ENCODE data around the gene IRAK2.

Gene IRAK2

GRCh38 chr3:10224794-10225665 is 60.3 kb downstream of the IRAK2 start:
- peak; percentile 52 for DNase-seq (ENCODE audit: low read depth)

- DNase-seq (ENCODE audit: low read depth) = no peak
Observed at GRCh38 chr3:10226293-10226692, 61.6 kb downstream of the IRAK2 start.

DNA sequence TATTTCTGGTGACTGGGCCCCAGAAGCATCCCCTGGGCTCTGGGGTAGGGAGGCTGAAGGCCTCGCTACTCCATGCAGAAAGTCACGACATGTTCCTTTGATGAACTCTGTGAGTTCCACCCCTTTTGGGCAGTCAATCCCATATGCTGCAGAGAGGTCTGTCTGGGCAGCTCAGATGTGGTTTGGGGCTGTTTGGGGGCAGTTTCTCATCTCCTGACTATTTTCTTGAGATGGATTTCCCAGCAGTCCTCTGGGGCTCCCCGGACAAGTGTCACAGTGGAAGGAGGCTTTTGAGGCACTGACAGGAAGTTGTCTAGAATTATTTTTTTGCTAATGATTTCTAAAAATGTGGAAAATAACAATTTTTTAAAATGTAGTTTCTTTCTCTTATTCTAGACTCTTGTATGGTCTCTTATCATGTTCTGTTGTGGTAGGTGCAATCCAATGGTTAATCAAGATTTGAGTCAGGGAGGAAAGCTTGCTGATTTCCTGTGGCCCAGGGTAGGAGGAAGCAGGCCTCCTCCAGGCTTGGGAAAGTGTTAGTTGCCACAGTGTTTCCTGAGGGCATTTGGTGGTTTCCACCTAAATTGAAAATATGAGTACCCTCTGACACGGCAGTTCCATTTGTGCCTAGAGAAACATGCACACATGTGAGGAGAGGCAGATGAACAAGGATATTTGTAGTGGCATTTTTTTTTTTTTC is 63.7 kb downstream of the IRAK2 start:
- DNase-seq (ENCODE audit: low read depth) = peak; percentile 44

- no peak for DNase-seq (ENCODE audit: low read depth)
Observed at GRCh38 chr3:10229576-10229975, 64.9 kb downstream of the IRAK2 start.

DNA sequence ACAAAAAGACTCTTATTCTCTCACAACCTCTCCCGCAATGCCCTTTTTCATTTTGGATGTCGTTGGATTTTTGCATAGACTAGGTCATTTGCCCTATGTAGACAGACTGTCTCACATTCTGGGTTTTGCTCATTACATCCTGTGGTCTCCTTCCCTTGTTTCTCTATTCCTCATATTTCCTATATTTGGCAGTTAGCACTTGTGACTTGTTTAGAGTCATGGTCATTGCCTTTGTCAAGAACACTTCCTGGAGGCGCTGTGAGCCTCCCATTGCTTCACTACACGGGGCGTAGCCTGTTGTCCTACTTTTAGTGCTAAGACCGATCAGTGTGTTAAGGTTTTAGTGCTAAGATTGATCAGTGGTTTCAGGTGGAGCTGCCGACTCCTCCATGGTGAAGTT is 67.4 kb downstream of the IRAK2 start:
- DNase-seq (ENCODE audit: low read depth) = no peak

DNA sequence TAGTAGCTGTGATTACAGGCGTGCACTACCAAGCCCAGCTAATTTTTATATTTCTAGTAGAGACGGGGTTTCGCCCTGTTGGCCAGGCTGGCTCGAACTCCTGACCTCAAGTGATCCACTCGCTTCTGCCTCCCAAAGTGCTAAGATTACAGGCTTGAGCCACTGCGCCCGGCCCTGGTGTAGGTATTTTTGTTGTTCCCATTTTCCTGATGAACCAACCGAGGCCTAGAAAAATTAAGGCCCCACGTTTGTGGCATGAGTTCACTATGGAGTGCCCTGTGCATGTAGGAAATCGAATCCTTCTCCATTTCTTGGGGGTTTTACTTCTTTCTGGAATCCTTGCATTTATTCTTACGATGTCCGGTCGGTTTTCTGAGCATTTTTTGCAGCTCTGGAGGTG is 69.3 kb downstream of the IRAK2 start:
- no peak for DNase-seq (ENCODE audit: low read depth)

DNA sequence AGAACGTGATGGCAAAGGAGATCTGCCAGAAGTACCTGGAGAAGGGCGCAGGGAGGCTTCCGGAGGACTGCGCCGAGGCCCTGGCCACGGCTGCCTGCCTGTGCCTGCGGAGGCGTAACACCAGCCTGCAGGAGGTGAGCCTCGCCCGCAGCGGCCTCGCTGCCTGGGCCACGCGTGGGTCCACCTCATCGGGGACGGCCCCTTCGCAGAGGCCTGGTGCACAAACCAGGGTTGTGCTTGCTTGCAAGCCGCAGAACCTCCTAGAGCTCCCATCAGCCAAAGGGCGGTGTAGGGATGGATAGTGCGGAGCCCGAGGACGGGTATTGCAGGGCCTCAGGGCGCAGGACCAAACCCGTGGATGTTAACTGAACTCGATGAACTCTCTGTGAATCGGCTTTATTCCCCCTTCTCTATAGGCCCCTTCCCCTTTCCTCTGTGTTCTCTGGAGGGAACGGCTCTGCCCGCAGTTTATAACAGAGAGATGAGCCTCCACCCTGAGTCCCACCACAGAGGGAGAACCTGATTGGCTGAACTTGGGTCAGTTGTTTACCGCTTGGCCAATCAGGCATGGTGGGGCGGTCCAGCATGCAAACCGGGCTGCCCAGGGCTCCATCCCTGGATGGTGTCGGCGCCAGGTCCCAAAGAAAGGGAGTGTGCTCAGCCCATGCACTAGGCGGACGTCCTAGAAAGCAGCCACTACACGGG is 70.0 kb downstream of the IRAK2 start:
- no peak for DNase-seq (ENCODE audit: low read depth)

- no peak for DNase-seq (ENCODE audit: low read depth)
Observed at GRCh38 chr3:10235551-10235950, 70.8 kb downstream of the IRAK2 start.

- DNase-seq (ENCODE audit: low read depth) = peak; percentile 28
Observed at GRCh38 chr3:10238345-10239183, 73.8 kb downstream of the IRAK2 start.

- no peak for DNase-seq (ENCODE audit: low read depth)
Observed at GRCh38 chr3:10240799-10241198, 76.1 kb downstream of the IRAK2 start.

DNA sequence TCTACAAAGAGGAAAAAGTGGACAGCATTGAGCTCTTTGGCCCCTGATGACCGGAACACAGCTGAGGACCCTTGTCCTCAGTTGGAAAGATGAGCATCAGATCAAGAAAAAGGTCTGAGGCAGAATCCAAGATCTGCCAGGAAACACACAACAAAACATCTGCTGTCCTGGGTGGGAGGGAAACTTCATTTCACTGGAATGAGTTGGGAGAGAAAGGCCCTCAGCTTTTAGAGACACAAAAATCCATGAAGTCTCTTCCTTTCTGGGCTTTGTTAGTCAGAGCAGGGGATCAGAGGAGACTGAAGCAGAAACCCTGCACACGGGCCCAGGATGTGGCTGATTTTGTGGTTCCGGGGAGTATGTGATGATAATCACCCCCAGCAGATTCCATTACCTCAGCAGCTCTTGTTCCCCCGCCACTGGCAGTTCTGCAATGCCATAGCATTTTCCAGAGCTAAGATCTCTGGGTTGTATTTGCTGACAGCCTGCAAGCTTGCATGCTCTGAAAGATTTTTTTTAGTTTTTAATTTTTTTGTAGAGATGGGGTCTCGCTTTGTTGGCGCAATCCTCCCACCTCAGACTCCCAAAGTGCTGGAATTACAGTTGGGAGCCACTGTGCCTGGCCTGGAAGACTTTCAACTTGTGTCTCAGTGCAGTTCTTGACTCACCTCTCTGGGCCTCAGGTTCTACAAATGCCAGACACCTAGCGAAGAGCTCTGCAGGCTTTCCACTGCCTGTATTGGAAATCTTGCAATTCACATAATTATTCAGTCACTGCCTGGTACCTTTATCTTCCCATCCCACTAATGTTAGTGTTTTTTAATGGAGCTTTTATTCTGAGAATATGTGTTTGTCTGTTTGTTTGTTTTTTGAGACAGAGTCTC is 77.7 kb downstream of the IRAK2 start:
- DNase-seq (ENCODE audit: low read depth) = peak; percentile 62

DNA sequence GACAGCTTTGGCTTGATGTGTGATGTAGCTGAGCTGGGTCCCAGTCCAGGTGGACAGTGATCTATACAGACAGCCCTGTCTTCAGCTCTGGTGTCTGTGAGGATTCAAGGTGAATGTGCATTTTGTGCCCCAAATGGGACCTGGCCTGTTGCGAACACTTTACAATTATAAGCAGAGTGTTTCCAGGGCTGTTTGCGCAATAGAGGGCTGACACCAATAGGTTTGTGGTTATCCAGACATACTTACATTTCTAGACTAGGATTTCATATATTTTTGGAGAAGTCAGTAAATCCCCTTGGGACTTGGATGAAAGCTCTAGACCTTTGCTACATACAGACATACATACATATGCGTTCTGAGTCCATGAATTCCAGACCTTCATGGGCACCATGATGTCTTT is 79.3 kb downstream of the IRAK2 start:
- no peak for DNase-seq (ENCODE audit: low read depth)

- no peak for DNase-seq (ENCODE audit: low read depth)
Observed at GRCh38 chr3:10245081-10245712, 80.5 kb downstream of the IRAK2 start.

DNA sequence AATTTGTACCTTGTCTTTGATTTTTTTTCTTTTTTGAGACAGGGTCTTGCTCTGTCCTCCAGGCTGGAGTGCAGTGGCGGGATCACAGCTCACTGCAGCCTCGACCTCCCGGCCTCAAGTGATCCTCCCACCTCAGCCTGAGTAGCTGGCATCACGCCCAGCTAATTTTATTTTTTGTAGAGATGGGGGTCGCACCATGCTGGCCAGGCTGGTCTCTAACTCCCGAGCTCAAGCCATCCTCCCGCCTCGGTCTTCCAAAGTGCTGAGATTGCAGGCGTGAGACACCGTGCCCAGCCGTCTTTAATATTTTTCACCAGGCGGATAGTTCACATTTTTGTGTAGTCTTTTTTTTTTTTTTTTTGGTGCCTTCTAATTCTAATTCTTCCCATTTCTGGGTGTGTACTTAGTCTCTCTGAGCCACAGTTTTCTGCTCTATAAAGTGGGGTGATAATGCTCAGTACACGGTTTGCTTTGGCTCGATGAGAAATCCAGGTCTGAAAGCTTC is 83.0 kb downstream of the IRAK2 start:
- no peak for DNase-seq (ENCODE audit: low read depth)

- DNase-seq (ENCODE audit: low read depth) = peak; percentile 93
Observed at GRCh38 chr3:10248184-10248983, 83.7 kb downstream of the IRAK2 start, which contains the start of gene TATDN2. TATDN2 (plus strand) TSS chr3:10248459; CDS start chr3:10249201, 742 bp downstream.

DNA sequence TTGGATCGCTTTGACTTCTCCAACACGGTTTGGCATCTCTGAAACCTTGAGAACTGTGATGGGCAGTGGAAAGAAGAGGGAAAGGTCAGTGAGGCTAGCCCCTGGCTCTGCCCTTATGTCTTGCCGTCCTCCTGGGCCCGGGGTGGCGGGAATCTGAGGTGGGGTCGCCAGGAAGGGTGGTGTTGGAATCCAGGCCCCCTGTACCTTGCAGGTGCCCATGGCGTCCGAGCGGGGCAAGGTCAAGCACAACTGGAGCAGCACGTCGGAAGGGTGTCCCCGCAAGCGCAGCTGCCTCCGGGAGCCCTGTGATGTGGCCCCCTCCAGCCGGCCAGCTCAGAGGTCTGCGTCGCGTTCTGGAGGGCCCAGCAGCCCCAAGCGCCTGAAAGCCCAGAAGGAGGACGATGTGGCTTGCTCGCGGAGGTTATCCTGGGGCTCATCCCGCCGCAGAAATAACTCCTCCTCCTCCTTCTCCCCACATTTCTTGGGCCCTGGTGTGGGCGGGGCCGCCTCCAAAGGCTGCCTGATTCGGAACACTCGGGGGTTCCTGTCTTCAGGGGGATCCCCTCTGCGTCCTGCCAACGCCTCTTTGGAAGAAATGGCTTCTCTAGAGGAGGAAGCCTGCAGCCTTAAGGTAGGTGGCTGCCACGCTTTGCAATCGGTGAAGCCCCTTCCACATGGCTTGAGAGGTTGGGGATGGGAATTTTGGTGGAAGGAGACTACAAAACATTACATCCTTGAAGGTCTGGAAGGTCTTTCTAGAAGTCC is 84.4 kb downstream of the IRAK2 start:
- DNase-seq (ENCODE audit: low read depth) = peak; percentile 66

GRCh38 chr3:10249833-10250232 is 85.1 kb downstream of the IRAK2 start:
- no peak for DNase-seq (ENCODE audit: low read depth)

DNA sequence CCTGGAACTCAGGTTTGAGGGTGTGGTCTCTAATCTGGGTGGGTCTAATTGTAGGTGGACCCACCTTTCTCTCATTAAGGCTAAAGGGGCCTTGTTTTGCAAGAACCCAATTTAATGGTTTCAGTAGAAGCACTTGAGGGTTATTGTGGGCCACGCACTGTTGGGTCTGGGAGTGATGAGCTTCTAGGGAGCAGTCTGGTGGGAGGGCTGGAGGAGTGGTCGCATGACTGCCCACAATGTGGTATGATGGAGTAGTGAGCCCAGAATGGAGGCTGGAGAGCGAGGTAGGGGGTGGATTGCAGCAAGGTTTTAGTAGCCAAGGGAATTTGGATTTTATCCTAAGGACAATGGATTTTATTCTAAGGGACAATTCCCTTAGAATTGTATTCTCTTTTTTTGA is 86.3 kb downstream of the IRAK2 start:
- no peak for DNase-seq (ENCODE audit: low read depth)

Data from activated T-cell treated with anti-CD3 and anti-CD28 coated beads for 48 hours (primary cell).